ENCODE measurements around the gene LTB. TPM values are rescaled to one million over a fixed set of nuclear protein-coding genes. Genes with fewer than 3 reads are reported as not detected.

Gene LTB
- total RNA-seq, 1 experiment from 2014 or later, result not detected

GRCh38 chr6:31578184-31579118 lies 3.8 kb downstream of the LTB start:
- Histone ChIP-seq H4K5ac (ENCODE audit: insufficient read length, low read depth, low read length) (no peak overlapping the region), H2BK20ac (ENCODE audit: low read depth, low read length, poor library complexity, severe bottlenecking) (no peak overlapping the region), H3K4ac (ENCODE audit: low read depth, low read length) (no peak overlapping the region), H3T11ph (ENCODE audit: low read length) (no peak overlapping the region), H3K56ac (ENCODE audit: insufficient read length, low read depth, low read length) (no peak overlapping the region), H3K4me2 (ENCODE audit: insufficient read depth, insufficient read length, low read length) (no peak overlapping the region), H2BK5ac (ENCODE audit: insufficient read length, low read length) (no peak overlapping the region), H2AFZ (ENCODE audit: low read length) (no peak overlapping the region), H3K27ac (ENCODE audit: insufficient read length, low read depth, low read length) (no peak overlapping the region), H2AK5ac (ENCODE audit: insufficient read length, low read length) (no peak overlapping the region), H3K9ac (ENCODE audit: extremely low read depth, insufficient read length, low read length) (no peak overlapping the region), H3K79me2 (ENCODE audit: insufficient read depth, low read length) (no peaks in the 10 kb centered on the region), H3K23ac (ENCODE audit: insufficient read length, low read depth, low read length) (no peak overlapping the region), H3K23me2 (ENCODE audit: insufficient read length, low read depth, low read length, poor library complexity, severe bottlenecking) (peaks cover 11% of the 10 kb centered on the region), H4K20me1 (ENCODE audit: control insufficient read depth, insufficient read depth, insufficient read length) (no peaks in the 10 kb centered on the region), H4K8ac (replicated peaks; ENCODE audit: insufficient read length, low read depth, low read length) (no peak overlapping the region), H3K4me1 (ENCODE audit: insufficient read depth, low read length) (peaks cover 2% of the 10 kb centered on the region; the same call in 1 of the 2 replicates), H3K79me1 (ENCODE audit: insufficient read depth, low read depth, low read length, poor library complexity, severe bottlenecking) (no peaks in the 10 kb centered on the region), H2BK15ac (ENCODE audit: low read depth, low read length) (no peak overlapping the region), H2BK120ac (ENCODE audit: low read depth, low read length, poor library complexity, severe bottlenecking) (no peak overlapping the region), H3K18ac (ENCODE audit: insufficient read length, low read depth, low read length) (peak overlapping the region; percentile 25), H4K91ac (ENCODE audit: insufficient read length, low read depth, low read length) (no peak overlapping the region), H2BK12ac (ENCODE audit: insufficient read length, low read depth, low read length) (no peak overlapping the region), H3K9me3 (ENCODE audit: control insufficient read depth, low read depth, low read length) (no peaks in the 10 kb centered on the region), H3K14ac (ENCODE audit: insufficient read depth, low read length) (no peak overlapping the region; the same call in 1 of the 2 replicates), H3K27me3 (ENCODE audit: insufficient read depth, low read length) (no peaks in the 10 kb centered on the region)
- peaks cover 45% of the 10 kb centered on the region for H3K27me3 Mint-ChIP-seq (ENCODE audit: low read depth)
- TF ChIP-seq, protein P1, sequence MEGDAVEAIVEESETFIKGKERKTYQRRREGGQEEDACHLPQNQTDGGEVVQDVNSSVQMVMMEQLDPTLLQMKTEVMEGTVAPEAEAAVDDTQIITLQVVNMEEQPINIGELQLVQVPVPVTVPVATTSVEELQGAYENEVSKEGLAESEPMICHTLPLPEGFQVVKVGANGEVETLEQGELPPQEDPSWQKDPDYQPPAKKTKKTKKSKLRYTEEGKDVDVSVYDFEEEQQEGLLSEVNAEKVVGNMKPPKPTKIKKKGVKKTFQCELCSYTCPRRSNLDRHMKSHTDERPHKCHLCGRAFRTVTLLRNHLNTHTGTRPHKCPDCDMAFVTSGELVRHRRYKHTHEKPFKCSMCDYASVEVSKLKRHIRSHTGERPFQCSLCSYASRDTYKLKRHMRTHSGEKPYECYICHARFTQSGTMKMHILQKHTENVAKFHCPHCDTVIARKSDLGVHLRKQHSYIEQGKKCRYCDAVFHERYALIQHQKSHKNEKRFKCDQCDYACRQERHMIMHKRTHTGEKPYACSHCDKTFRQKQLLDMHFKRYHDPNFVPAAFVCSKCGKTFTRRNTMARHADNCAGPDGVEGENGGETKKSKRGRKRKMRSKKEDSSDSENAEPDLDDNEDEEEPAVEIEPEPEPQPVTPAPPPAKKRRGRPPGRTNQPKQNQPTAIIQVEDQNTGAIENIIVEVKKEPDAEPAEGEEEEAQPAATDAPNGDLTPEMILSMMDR (conservative IDR thresholded peaks at IDR 0.05), result no peak
- peak overlapping the region in 1 of 3 experiments; percentile 73; a peak in 1 of 7 replicates for H3K27ac Mint-ChIP-seq
- no peaks in the 10 kb centered on the region; a peak in 2 of 5 replicates for H3K9me3 Mint-ChIP-seq
- H3K4me3 Mint-ChIP-seq, result no peak overlapping the region
- no CpG with 5 or more reads among the region's 12 CpGs for WGBS (ENCODE audit: extremely low coverage, insufficient read length, low lambda C conversion rate)
- no peaks in the 10 kb centered on the region for H3K36me3 Mint-ChIP-seq (ENCODE audit: insufficient read depth in 1 of 3, low read depth in 3 of 3)
- peak; percentile 83 for DNase-seq
- peaks cover 37 to 41% of the 10 kb centered on the region in 2 experiments for H3K4me1 Mint-ChIP-seq
